Mesenchymal stem cell (in vitro differentiated cells and primary cell): ENCODE results near the gene APLF.

Experiments used
- DNase-seq: peaks from one replicate; pipeline ENCODE4 v3.0.0-alpha.2; 2013
- H2AFZ ChIP-seq: one replicate; pipeline ENCODE4 v1.6.1; 2013; ENCODE audit warnings: low read depth, mild to moderate bottlenecking, control low read depth, inconsistent platforms, low read length, moderate library complexity
- H2AK5ac ChIP-seq: 2 replicates; pipeline ENCODE4 v1.6.1; 2013; ENCODE audit warnings: low read length, moderate library complexity, mild to moderate bottlenecking, inconsistent platforms; ENCODE audit not compliant: severe bottlenecking
- H2BK120ac ChIP-seq: one replicate; pipeline ENCODE4 v1.6.1; 2013; ENCODE audit warnings: low read depth, mild to moderate bottlenecking, inconsistent platforms, low read length, moderate library complexity
- H2BK12ac ChIP-seq, 2 experiments: one replicate each; pipeline ENCODE4 v1.6.1; 2013; ENCODE audit warnings: inconsistent platforms in 2 of 2, low read length in 2 of 2, mild to moderate bottlenecking in 2 of 2, moderate library complexity in 2 of 2, control low read depth in 1 of 2
- H2BK15ac ChIP-seq: one replicate; pipeline ENCODE4 v1.6.1; 2013; ENCODE audit warnings: mild to moderate bottlenecking, low read depth, inconsistent platforms; ENCODE audit not compliant: poor library complexity, severe bottlenecking
- H2BK5ac ChIP-seq: 2 replicates; pipeline ENCODE4 v1.6.1; 2013; ENCODE audit warnings: low read depth, mild to moderate bottlenecking, low read length, control low read depth, inconsistent platforms; ENCODE audit not compliant: poor library complexity, severe bottlenecking
- H3K14ac ChIP-seq, 2 experiments: one replicate each; pipeline ENCODE4 v1.6.1; 2013; ENCODE audit warnings: inconsistent platforms in 2 of 2, low read length in 2 of 2, control low read depth in 1 of 2, mild to moderate bottlenecking in 1 of 2, moderate library complexity in 1 of 2
- H3K18ac ChIP-seq, 2 experiments: one replicate each; pipeline ENCODE4 v1.6.1; 2013; ENCODE audit warnings: inconsistent platforms in 2 of 2, low read length in 2 of 2, control low read depth in 1 of 2, low read depth in 1 of 2, mild to moderate bottlenecking in 1 of 2
- H3K23ac ChIP-seq, 2 experiments: one replicate each; pipeline ENCODE4 v1.6.1; 2013; ENCODE audit warnings: inconsistent platforms in 2 of 2, low read length in 2 of 2, mild to moderate bottlenecking in 2 of 2, moderate library complexity in 2 of 2, control low read depth in 1 of 2
- H3K27ac ChIP-seq: 2 replicates; pipeline ENCODE4 v1.5.1; 2013; ENCODE audit warnings: mild to moderate bottlenecking, moderate library complexity, low read length, control low read depth, inconsistent platforms; ENCODE audit not compliant: poor library complexity, severe bottlenecking
- H3K27me3 ChIP-seq, 2 experiments: 2 replicates each; pipeline versions ENCODE4 v1.6.1 to v1.7.0; 2013; ENCODE audit warnings: low read length in 2 of 2, mild to moderate bottlenecking in 2 of 2, moderate library complexity in 2 of 2, control low read depth in 1 of 2, inconsistent platforms in 1 of 2; ENCODE audit not compliant: control insufficient read depth in 1 of 2, insufficient read depth in 1 of 2
- H3K36me3 ChIP-seq, 2 experiments: 2 replicates each; pipeline versions ENCODE4 v1.6.1 to v1.7.0; 2013; ENCODE audit warnings: low read length in 2 of 2, control low read depth in 1 of 2, inconsistent platforms in 1 of 2, low read depth in 1 of 2, mild to moderate bottlenecking in 1 of 2; ENCODE audit not compliant: insufficient read depth in 2 of 2, control insufficient read depth in 1 of 2
- H3K4ac ChIP-seq, 2 experiments: one replicate each; pipeline ENCODE4 v1.6.1; 2013; ENCODE audit warnings: inconsistent platforms in 2 of 2, low read length in 2 of 2, mild to moderate bottlenecking in 2 of 2, moderate library complexity in 2 of 2, control low read depth in 1 of 2, low read depth in 1 of 2
- H3K4me1 ChIP-seq: 2 replicates; pipeline ENCODE4 v1.6.1; 2013; ENCODE audit warnings: low read depth, low read length, control low read depth; ENCODE audit not compliant: control insufficient read depth, insufficient read depth
- H3K4me2 ChIP-seq: 2 replicates; pipeline ENCODE4 v1.6.1; 2013; ENCODE audit warnings: low read length, mild to moderate bottlenecking, inconsistent platforms; ENCODE audit not compliant: poor library complexity, severe bottlenecking
- H3K4me3 ChIP-seq, 2 experiments: 2 replicates each; pipeline versions ENCODE4 v1.5.1 to v1.7.0; 2013; ENCODE audit warnings: low read length in 2 of 2, mild to moderate bottlenecking in 2 of 2, control low read depth in 1 of 2, low read depth in 1 of 2; ENCODE audit not compliant: insufficient read depth in 1 of 2
- H3K79me1 ChIP-seq: replicated peaks from 2 replicates; pipeline ENCODE4 v1.6.1; 2013; ENCODE audit warnings: mild to moderate bottlenecking, control low read depth, low read length, inconsistent platforms; ENCODE audit not compliant: poor library complexity, severe bottlenecking
- H3K9ac ChIP-seq: 2 replicates; pipeline ENCODE4 v1.7.0; 2013; ENCODE audit warnings: mild to moderate bottlenecking, low read length, moderate library complexity
- H3K9me3 ChIP-seq: 2 replicates; pipeline ENCODE4 v1.7.0; 2013; ENCODE audit warnings: mild to moderate bottlenecking, low read length; ENCODE audit not compliant: control insufficient read depth
- H4K8ac ChIP-seq: one replicate; pipeline ENCODE4 v1.6.1; 2013; ENCODE audit warnings: inconsistent platforms, mild to moderate bottlenecking, low read length, moderate library complexity
- H4K91ac ChIP-seq: one replicate; pipeline ENCODE4 v1.6.1; 2013; ENCODE audit warnings: mild to moderate bottlenecking, low read length, inconsistent platforms
- WGBS: methylation state at CpG from one replicate; pipeline ENCODE4 v1.1.7; 2013; ENCODE audit warnings: mixed read lengths; 5-methylcytosine and 5-hydroxymethylcytosine counted together

APLF gene

DNA sequence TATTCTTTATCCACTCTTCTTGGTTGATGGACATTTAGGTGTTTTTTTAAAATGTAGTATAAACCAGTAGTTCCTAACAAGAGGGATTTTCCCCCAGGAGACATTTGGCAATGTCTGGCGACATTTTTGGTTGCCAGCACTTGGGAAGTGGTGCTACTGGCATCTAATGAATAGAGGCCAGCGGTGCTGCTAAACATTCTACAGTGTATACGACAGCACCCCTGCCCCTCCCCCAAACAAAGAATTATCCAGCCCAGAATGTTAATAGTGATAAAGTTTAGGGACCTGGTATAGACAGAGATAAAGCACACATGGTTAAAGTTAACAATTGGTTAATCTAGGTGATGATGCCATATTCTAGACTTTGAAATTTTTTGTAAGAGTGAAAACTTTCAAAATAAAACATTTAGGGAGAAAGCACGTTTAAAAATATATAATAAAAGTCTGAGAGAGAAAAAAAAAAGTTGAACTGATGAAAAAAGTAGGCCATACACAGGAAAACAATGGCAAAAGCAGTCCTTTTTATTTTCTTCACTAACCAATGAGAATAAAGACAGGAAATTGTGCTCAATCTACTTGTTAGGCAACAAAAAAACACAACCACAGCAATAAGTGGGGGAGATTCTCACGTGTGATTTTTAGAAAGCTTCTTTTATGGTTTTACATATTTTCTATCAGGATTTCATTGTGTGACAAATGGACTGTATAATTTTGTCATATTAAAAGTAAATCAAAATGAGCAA, 15.1 kb upstream of the APLF start:
- no peak overlapping the region for H3K23ac ChIP-seq
- H2BK12ac ChIP-seq, result no peak overlapping the region
- 100% methylated on average over 1 of the region's 5 CpGs for WGBS
- no peak overlapping the region for H4K8ac ChIP-seq
- H2BK120ac ChIP-seq, result no peak overlapping the region
- no peak overlapping the region for H3K4ac ChIP-seq
- H2AK5ac ChIP-seq, result no peak overlapping the region
- H3K27me3 ChIP-seq, result no peaks in the 10 kb centered on the region
- no peak overlapping the region for H3K14ac ChIP-seq
- H3K36me3 ChIP-seq, result no peaks in the 10 kb centered on the region
- H3K18ac ChIP-seq, result no peak overlapping the region
- H3K9me3 ChIP-seq, result no peaks in the 10 kb centered on the region
- no peak overlapping the region for H3K4me2 ChIP-seq
- no peak overlapping the region for H2AFZ ChIP-seq
- H3K4me1 ChIP-seq, result no peaks in the 10 kb centered on the region
- H2BK15ac ChIP-seq, result no peak overlapping the region
- no peak for DNase-seq
- H2BK5ac ChIP-seq, result no peak overlapping the region
- H4K91ac ChIP-seq, result no peak overlapping the region
- H3K27ac ChIP-seq, result no peak overlapping the region
- no peak overlapping the region for H3K4me3 ChIP-seq
- H3K9ac ChIP-seq, result no peak overlapping the region
- no peaks in the 10 kb centered on the region for H3K79me1 ChIP-seq

DNA sequence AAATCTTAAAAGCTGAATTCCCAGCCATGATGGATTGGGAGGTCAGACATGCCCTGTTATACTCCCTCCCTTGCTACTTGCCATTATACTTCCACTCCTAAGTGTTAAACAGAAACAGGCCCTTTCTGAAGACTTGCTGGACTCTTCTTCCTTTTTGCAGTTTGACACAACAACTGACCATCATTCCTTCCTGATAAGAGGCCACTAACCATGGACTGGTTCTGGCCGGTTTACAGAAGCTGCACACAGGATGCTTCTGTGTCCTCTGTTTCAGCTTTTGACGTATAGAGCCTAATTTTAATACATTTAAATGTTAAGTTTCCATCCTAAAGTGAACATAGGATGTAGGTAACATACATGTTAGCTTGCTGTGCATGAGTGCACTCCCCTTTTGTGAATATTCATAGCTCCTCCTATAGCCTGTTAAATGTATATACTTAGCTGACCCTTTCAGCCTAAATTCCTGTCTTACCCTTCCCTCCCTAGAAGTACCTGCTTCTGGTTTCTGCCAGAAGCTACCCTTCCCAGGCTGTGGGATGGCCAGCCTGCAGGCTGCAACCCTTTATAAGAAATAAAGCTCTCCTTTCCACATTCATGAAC, 13.5 kb upstream of the APLF start:
- Histone ChIP-seq H4K8ac (no peak overlapping the region), H3K27me3 (no peaks in the 10 kb centered on the region), H3K36me3 (no peaks in the 10 kb centered on the region), H3K9me3 (no peaks in the 10 kb centered on the region), H4K91ac (no peak overlapping the region), H3K4me1 (no peaks in the 10 kb centered on the region), H3K23ac (no peak overlapping the region), H3K9ac (no peak overlapping the region), H2BK5ac (no peak overlapping the region), H3K14ac (no peak overlapping the region), H3K4ac (no peak overlapping the region), H3K4me2 (no peak overlapping the region), H3K79me1 (no peaks in the 10 kb centered on the region), H2BK15ac (no peak overlapping the region), H2BK120ac (no peak overlapping the region), H2AFZ (no peak overlapping the region), H3K4me3 (no peak overlapping the region), H2AK5ac (no peak overlapping the region), H3K18ac (no peak overlapping the region), H2BK12ac (no peak overlapping the region), H3K27ac (no peak overlapping the region)
- WGBS, result no CpG with 5 or more reads among the region's 2 CpGs
- no peak for DNase-seq

DNA sequence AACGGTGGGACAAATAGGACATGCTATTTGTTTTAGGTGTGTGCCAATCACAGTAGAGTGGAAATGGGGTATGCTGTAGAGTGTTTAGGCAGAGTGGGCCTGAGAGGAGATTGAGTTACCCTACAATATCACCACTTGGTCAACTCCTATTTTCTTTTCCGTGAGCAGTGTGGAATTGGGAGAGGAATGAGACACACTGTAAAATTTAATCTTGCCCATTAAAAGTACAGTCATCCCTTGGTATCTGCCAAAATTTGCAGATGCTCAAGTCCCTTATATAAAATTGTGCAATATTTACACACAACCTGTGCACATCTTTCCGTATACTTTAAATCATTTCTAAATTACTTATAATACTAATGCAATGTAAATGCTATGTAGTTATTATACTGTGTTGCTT, 12.7 kb upstream of the APLF start:
- Histone ChIP-seq H3K14ac (no peak overlapping the region), H3K36me3 (no peaks in the 10 kb centered on the region), H2BK120ac (no peak overlapping the region), H3K4me2 (no peak overlapping the region), H3K9me3 (no peaks in the 10 kb centered on the region), H3K4ac (no peak overlapping the region), H2BK12ac (no peak overlapping the region), H4K8ac (no peak overlapping the region), H3K4me3 (no peak overlapping the region), H3K9ac (no peak overlapping the region), H2BK15ac (no peak overlapping the region), H3K27me3 (no peaks in the 10 kb centered on the region), H2BK5ac (no peak overlapping the region), H3K27ac (no peak overlapping the region), H3K18ac (no peak overlapping the region), H3K4me1 (no peaks in the 10 kb centered on the region), H4K91ac (no peak overlapping the region), H3K79me1 (no peaks in the 10 kb centered on the region), H3K23ac (no peak overlapping the region), H2AFZ (no peak overlapping the region), H2AK5ac (no peak overlapping the region)
- no peak for DNase-seq
- 89% methylated on average over 1 of the region's 3 CpGs for WGBS

DNA sequence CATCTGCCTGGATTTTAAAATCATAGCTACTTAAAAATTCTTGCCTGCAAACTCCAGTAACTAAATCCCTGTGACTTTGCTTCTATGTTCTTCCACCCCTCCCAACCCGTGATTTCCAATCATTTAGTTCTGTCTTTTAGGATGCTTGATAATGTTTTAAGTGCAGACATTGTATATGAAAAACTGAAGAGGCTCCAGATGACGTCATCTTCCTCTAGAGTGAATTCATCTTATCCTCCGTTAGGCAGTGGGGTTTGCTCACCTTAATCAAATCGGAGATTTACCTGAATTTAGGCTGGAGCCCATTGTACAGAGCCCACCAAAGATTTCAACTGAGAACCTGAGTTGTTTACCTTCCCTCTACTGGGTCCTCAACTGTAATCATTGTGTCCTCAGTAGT, 11.2 kb upstream of the APLF start:
- Histone ChIP-seq H3K36me3 (no peaks in the 10 kb centered on the region), H3K9me3 (no peaks in the 10 kb centered on the region), H3K79me1 (no peaks in the 10 kb centered on the region), H3K4ac (no peak overlapping the region), H2BK5ac (no peak overlapping the region), H3K18ac (no peak overlapping the region), H3K27ac (no peak overlapping the region), H2BK15ac (no peak overlapping the region), H2BK12ac (no peak overlapping the region), H3K4me3 (no peak overlapping the region), H3K14ac (no peak overlapping the region), H2BK120ac (no peak overlapping the region), H3K23ac (no peak overlapping the region), H2AFZ (no peak overlapping the region), H3K9ac (no peak overlapping the region), H3K4me2 (no peak overlapping the region), H4K91ac (no peak overlapping the region), H4K8ac (no peak overlapping the region), H2AK5ac (no peak overlapping the region), H3K27me3 (no peaks in the 10 kb centered on the region), H3K4me1 (no peaks in the 10 kb centered on the region)
- WGBS, result 87% methylated on average over 3 of the region's 4 CpGs
- DNase-seq, result no peak
